GM23338 (cell line): ENCODE results near the gene PRKCD.

ENCODE experiments used
- CREB1 ChIP-seq: fragments of 250-450 bp; sonication (Bioruptor Pico); IDR thresholded peaks from 2 replicates; pipeline ENCODE4 v1.5.0; 2020; ENCODE audit warnings: low read depth, mild to moderate bottlenecking, moderate library complexity
- EZH2 ChIP-seq: fragments of 200-600 bp; sonication (generic); IDR thresholded peaks from one replicate; pipeline ENCODE4 v1.8.0; 2017; ENCODE audit warnings: antibody characterized with exemption, mild to moderate bottlenecking, low read depth; ENCODE audit not compliant: unreplicated experiment
- EZH2phosphoT487 ChIP-seq: fragments of 200-600 bp; sonication (generic); IDR thresholded peaks from one replicate; pipeline ENCODE4 v1.8.1; 2018; ENCODE audit warnings: antibody characterized with exemption; ENCODE audit not compliant: unreplicated experiment
- JUNB ChIP-seq: IDR thresholded peaks from one replicate; pipeline ENCODE4 v1.6.1; 2016; ENCODE audit warnings: antibody characterized with exemption; ENCODE audit not compliant: unreplicated experiment
- POLR2AphosphoS5 ChIP-seq: IDR thresholded peaks from 2 replicates; pipeline ENCODE4 v1.6.1; 2016; ENCODE audit warnings: antibody characterized with exemption, low read depth
- ZNF331 ChIP-seq: fragments of 250-450 bp; sonication (Bioruptor Pico); IDR thresholded peaks from 2 replicates; pipeline ENCODE4 v1.5.0; 2020; ENCODE audit warnings: low read depth, mild to moderate bottlenecking, moderate library complexity
- TF ChIP-seq, protein P1 (sequence below), 2 experiments: fragments of 200-600 bp in 1 of 2; sonication (generic) in 1 of 2; conservative IDR thresholded peaks; 2 replicates each; pipeline versions ENCODE4 v1.5.1 to v1.6.1; 2016 to 2017; ENCODE audit warnings: antibody characterized with exemption in 2 of 2, low read depth in 2 of 2, mild to moderate bottlenecking in 2 of 2, moderate library complexity in 1 of 2
- TF ChIP-seq, protein P2 (sequence below): IDR thresholded peaks from one replicate; pipeline ENCODE4 v1.6.1; 2018; ENCODE audit warnings: antibody characterized with exemption; ENCODE audit not compliant: unreplicated experiment
- TF ChIP-seq, protein P3 (sequence below): IDR thresholded peaks from 2 replicates; pipeline ENCODE4 v1.6.1; 2016; ENCODE audit warnings: antibody characterized with exemption

DNA sequence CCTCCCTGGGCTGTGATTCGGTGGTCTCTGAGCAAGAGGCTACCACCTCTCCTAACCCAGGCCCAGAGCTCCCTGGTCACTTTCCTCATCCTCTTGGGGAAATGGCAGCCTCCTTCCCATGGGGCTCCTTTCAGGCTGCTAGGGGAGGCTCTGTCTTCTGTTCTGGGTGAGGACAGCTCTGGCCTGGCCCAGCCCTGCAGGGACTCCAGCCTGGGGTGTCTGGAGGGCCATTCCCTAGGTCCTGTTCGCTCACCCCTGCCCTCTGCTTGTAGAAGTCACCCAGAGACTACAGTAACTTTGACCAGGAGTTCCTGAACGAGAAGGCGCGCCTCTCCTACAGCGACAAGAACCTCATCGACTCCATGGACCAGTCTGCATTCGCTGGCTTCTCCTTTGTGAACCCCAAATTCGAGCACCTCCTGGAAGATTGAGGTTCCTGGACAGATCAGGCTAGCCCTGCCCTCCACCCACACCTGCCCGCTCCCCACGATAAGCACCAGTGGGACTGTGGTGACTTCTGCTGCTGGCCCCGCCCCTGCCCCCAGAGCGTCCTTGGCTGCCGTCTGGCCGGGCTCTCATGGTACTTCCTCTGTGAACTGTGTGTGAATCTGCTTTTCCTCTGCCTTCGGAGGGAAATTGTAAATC is 30.9 kb downstream of the PRKCD start:
- TF ChIP-seq, protein P1, sequence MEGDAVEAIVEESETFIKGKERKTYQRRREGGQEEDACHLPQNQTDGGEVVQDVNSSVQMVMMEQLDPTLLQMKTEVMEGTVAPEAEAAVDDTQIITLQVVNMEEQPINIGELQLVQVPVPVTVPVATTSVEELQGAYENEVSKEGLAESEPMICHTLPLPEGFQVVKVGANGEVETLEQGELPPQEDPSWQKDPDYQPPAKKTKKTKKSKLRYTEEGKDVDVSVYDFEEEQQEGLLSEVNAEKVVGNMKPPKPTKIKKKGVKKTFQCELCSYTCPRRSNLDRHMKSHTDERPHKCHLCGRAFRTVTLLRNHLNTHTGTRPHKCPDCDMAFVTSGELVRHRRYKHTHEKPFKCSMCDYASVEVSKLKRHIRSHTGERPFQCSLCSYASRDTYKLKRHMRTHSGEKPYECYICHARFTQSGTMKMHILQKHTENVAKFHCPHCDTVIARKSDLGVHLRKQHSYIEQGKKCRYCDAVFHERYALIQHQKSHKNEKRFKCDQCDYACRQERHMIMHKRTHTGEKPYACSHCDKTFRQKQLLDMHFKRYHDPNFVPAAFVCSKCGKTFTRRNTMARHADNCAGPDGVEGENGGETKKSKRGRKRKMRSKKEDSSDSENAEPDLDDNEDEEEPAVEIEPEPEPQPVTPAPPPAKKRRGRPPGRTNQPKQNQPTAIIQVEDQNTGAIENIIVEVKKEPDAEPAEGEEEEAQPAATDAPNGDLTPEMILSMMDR (conservative IDR thresholded peaks at IDR 0.05; ENCODE audit: low read depth in 2 of 2): no peak
- TF ChIP-seq, protein P2, sequence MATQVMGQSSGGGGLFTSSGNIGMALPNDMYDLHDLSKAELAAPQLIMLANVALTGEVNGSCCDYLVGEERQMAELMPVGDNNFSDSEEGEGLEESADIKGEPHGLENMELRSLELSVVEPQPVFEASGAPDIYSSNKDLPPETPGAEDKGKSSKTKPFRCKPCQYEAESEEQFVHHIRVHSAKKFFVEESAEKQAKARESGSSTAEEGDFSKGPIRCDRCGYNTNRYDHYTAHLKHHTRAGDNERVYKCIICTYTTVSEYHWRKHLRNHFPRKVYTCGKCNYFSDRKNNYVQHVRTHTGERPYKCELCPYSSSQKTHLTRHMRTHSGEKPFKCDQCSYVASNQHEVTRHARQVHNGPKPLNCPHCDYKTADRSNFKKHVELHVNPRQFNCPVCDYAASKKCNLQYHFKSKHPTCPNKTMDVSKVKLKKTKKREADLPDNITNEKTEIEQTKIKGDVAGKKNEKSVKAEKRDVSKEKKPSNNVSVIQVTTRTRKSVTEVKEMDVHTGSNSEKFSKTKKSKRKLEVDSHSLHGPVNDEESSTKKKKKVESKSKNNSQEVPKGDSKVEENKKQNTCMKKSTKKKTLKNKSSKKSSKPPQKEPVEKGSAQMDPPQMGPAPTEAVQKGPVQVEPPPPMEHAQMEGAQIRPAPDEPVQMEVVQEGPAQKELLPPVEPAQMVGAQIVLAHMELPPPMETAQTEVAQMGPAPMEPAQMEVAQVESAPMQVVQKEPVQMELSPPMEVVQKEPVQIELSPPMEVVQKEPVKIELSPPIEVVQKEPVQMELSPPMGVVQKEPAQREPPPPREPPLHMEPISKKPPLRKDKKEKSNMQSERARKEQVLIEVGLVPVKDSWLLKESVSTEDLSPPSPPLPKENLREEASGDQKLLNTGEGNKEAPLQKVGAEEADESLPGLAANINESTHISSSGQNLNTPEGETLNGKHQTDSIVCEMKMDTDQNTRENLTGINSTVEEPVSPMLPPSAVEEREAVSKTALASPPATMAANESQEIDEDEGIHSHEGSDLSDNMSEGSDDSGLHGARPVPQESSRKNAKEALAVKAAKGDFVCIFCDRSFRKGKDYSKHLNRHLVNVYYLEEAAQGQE: no peak
- TF ChIP-seq JUNB: no peak
- no peak for TF ChIP-seq EZH2
- TF ChIP-seq CREB1: no peak
- TF ChIP-seq, protein P3, sequence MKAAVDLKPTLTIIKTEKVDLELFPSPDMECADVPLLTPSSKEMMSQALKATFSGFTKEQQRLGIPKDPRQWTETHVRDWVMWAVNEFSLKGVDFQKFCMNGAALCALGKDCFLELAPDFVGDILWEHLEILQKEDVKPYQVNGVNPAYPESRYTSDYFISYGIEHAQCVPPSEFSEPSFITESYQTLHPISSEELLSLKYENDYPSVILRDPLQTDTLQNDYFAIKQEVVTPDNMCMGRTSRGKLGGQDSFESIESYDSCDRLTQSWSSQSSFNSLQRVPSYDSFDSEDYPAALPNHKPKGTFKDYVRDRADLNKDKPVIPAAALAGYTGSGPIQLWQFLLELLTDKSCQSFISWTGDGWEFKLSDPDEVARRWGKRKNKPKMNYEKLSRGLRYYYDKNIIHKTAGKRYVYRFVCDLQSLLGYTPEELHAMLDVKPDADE: no peak
- TF ChIP-seq POLR2AphosphoS5: no peak
- TF ChIP-seq EZH2phosphoT487: no peak
- no peak for TF ChIP-seq ZNF331 (CRISPR knock-in tag)
